ENCODE measurements around the gene SEPTIN14. TPM values are rescaled to one million over a fixed set of nuclear protein-coding genes. Genes with fewer than 3 reads are reported as not detected.

The SEPTIN14 gene
- total and polyA plus RNA-seq, 2 of the 13 experiments (the other 11 are each of a cell fraction or from before 2014, with no cell fraction given): not detected

- H3K4me3 ChIP-seq (replicated peaks in 1 of 3; ENCODE audit: insufficient read depth in 1 of 3, low read depth in 2 of 3, low read length in 3 of 3): no peak overlapping the region
- intact Hi-C loops (cut with micrococcal nuclease; ENCODE audit: unreplicated experiment) (no loop called here), in situ Hi-C loops (cut with HindIII; ENCODE audit: extremely low pct_ligation_motif_present, low pct_unique_long_range_greater_than_20kb) (no loop called here)
- H3K9ac ChIP-seq (ENCODE audit: insufficient read depth, low read depth, low read length): no peak overlapping the region
- no peaks in the 10 kb centered on the region for H3K9me3 ChIP-seq (ENCODE audit: low read length)
- ChIA-PET POLR2A (no interaction called here), CTCF (ENCODE audit: low intra/inter-chr PET ratio, low total read pairs) (no interaction called here)
- TF ChIP-seq HOXA9 (CRISPR knock-in tag; IDR thresholded peaks at IDR 0.05; ENCODE audit: borderline replicate concordance): no peak
- TF ChIP-seq FOXO1 (CRISPR knock-in tag; IDR thresholded peaks at IDR 0.05): no peak
- no peak for TF ChIP-seq ZNF280B (CRISPR knock-in tag; IDR thresholded peaks at IDR 0.05; ENCODE audit: borderline replicate concordance)
- TF ChIP-seq, protein P1, sequence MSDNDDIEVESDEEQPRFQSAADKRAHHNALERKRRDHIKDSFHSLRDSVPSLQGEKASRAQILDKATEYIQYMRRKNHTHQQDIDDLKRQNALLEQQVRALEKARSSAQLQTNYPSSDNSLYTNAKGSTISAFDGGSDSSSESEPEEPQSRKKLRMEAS (IDR thresholded peaks at IDR 0.05): no peak
- TF ChIP-seq ETV6 (CRISPR knock-in tag; conservative IDR thresholded peaks at IDR 0.05): no peak
- TF ChIP-seq ZFY (CRISPR knock-in tag; IDR thresholded peaks at IDR 0.05): no peak
- TF ChIP-seq, protein P2, sequence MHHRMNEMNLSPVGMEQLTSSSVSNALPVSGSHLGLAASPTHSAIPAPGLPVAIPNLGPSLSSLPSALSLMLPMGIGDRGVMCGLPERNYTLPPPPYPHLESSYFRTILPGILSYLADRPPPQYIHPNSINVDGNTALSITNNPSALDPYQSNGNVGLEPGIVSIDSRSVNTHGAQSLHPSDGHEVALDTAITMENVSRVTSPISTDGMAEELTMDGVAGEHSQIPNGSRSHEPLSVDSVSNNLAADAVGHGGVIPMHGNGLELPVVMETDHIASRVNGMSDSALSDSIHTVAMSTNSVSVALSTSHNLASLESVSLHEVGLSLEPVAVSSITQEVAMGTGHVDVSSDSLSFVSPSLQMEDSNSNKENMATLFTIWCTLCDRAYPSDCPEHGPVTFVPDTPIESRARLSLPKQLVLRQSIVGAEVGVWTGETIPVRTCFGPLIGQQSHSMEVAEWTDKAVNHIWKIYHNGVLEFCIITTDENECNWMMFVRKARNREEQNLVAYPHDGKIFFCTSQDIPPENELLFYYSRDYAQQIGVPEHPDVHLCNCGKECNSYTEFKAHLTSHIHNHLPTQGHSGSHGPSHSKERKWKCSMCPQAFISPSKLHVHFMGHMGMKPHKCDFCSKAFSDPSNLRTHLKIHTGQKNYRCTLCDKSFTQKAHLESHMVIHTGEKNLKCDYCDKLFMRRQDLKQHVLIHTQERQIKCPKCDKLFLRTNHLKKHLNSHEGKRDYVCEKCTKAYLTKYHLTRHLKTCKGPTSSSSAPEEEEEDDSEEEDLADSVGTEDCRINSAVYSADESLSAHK (CRISPR knock-in tag; IDR thresholded peaks at IDR 0.05; ENCODE audit: borderline replicate concordance): no peak
- no peak for TF ChIP-seq ZNF496 (CRISPR knock-in tag; IDR thresholded peaks at IDR 0.05; ENCODE audit: insufficient replicate concordance)
- TF ChIP-seq ZNF720 (CRISPR knock-in tag; IDR thresholded peaks at IDR 0.05): no peak
- TF ChIP-seq ZNF382 (CRISPR knock-in tag; IDR thresholded peaks at IDR 0.05; ENCODE audit: borderline replicate concordance): no peak
- TF ChIP-seq ZBTB1 (CRISPR knock-in tag; IDR thresholded peaks at IDR 0.05; ENCODE audit: borderline replicate concordance): no peak
- no peak for TF ChIP-seq DMAP1 (CRISPR knock-in tag; IDR thresholded peaks at IDR 0.05)
- TF ChIP-seq, protein P3, sequence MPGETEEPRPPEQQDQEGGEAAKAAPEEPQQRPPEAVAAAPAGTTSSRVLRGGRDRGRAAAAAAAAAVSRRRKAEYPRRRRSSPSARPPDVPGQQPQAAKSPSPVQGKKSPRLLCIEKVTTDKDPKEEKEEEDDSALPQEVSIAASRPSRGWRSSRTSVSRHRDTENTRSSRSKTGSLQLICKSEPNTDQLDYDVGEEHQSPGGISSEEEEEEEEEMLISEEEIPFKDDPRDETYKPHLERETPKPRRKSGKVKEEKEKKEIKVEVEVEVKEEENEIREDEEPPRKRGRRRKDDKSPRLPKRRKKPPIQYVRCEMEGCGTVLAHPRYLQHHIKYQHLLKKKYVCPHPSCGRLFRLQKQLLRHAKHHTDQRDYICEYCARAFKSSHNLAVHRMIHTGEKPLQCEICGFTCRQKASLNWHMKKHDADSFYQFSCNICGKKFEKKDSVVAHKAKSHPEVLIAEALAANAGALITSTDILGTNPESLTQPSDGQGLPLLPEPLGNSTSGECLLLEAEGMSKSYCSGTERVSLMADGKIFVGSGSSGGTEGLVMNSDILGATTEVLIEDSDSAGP (CRISPR knock-in tag; IDR thresholded peaks at IDR 0.05; ENCODE audit: borderline replicate concordance): no peak
- no peak for TF ChIP-seq TCF7 (IDR thresholded peaks at IDR 0.05; ENCODE audit: low read depth)
- TF ChIP-seq DNMT3B (CRISPR knock-in tag; conservative IDR thresholded peaks at IDR 0.05): no peak
- no peaks in the 10 kb centered on the region for H3K79me2 ChIP-seq (ENCODE audit: insufficient read depth, low read length)
- no peak overlapping the region for H2AFZ ChIP-seq (ENCODE audit: low read length)
- ATAC-seq (no peak), DNase-seq (ENCODE audit: low spot score) (no peak), FAIRE-seq (no peak)
- no TSS peak for BruUV-seq (replicated peaks)
- no peaks in the 10 kb centered on the region for H4K20me1 ChIP-seq (ENCODE audit: insufficient read depth, low read length)
- H3K4me2 ChIP-seq (ENCODE audit: low read depth, low read length): no peak overlapping the region
- 39% methylated on average over 8 of the region's 8 CpGs for WGBS (ENCODE audit: low lambda C conversion rate)
- no peaks in the 10 kb centered on the region for H3K36me3 ChIP-seq (replicated peaks in 1 of 2; ENCODE audit: control insufficient read depth in 1 of 2, insufficient read depth in 2 of 2, low read length in 2 of 2)
- no peaks in the 10 kb centered on the region for H3K27me3 ChIP-seq (ENCODE audit: control insufficient read depth in 1 of 2, insufficient read depth in 2 of 2, low read length in 2 of 2)
- H3K4me1 ChIP-seq (ENCODE audit: insufficient read depth, low read length): 0 out of 2 replicates have a peak, but pooled peaks cover 4% of the 10 kb centered on the region
- H3K27ac ChIP-seq (ENCODE audit: extremely low read length, insufficient read depth, low read length): no peak overlapping the region
Observed at GRCh38 chr7:55776196-55776595, 86.4 kb downstream of the SEPTIN14 start.
